Loucy (cell line): Measurements from ENCODE around the gene FAIM.

Experiments used
- CTCF ChIP-seq: fragments of 200-600 bp; sonication (generic); conservative IDR thresholded peaks from 2 replicates; pipeline ENCODE4 v1.5.1; 2014; ENCODE audit warnings: mild to moderate bottlenecking, antibody characterized with exemption, low read length
- EZH2phosphoT487 ChIP-seq: fragments of 200-600 bp; IDR thresholded peaks from 2 replicates; pipeline ENCODE4 v1.6.1; 2018; ENCODE audit warnings: antibody characterized with exemption, mild to moderate bottlenecking, moderate library complexity, borderline replicate concordance

GRCh38 chr3:138559134-138559533 lies 49.4 kb upstream of the FAIM start:
- TF ChIP-seq CTCF: no peak
- TF ChIP-seq EZH2phosphoT487: no peak
